Stomach (tissue), 9 donors: ENCODE data around the gene OGDH. TPM values are rescaled to one million over a fixed set of nuclear protein-coding genes. Genes with fewer than 3 reads are reported as not detected.

ENCODE experiments used
- DNase-seq, 2 donors: peaks; one replicate each; pipeline versions ENCODE4 v3.0.0 to v3.0.0-alpha.2; 2013 to 2019
- H3K27ac ChIP-seq, 5 donors: fragments of 200-600 bp in 4 of 5; sonication (generic) in 4 of 5; one replicate each; pipeline ENCODE4 v1.5.1; 2013 to 2019; ENCODE audit warnings: mild to moderate bottlenecking in 1 of 5, moderate library complexity in 1 of 5
- H3K27me3 ChIP-seq, 3 donors: fragments of 200-600 bp; sonication (generic); one replicate each; pipeline ENCODE4 v1.5.1; 2017 to 2019; ENCODE audit warnings: mixed run types in 1 of 3
- H3K36me3 ChIP-seq, 4 donors: fragments of 200-600 bp; sonication (generic); 1 replicate in 3 of 4; 2 replicates in 1 of 4; pipeline ENCODE4 v1.5.1; 2016 to 2019
- H3K4me1 ChIP-seq, 4 donors: fragments of 200-600 bp; sonication (generic); one replicate each; pipeline ENCODE4 v1.5.1; 2016 to 2019
- H3K4me3 ChIP-seq, 4 donors: fragments of 200-600 bp; sonication (generic) in 3 of 4; one replicate each; pipeline ENCODE4 v1.5.1; 2016 to 2019; ENCODE audit warnings: mild to moderate bottlenecking in 1 of 4
- H3K9me3 ChIP-seq, 4 donors: fragments of 200-600 bp; sonication (generic); one replicate each; pipeline ENCODE4 v1.5.1; 2016 to 2019
- EP300 ChIP-seq: sonication (generic); formaldehyde crosslinking; IDR thresholded peaks from one replicate; pipeline ENCODE4 v1.6.1; 2017; ENCODE audit warnings: antibody characterized with exemption
- POLR2A ChIP-seq, 4 donors: fragments of 450-650 bp; IDR thresholded peaks; one replicate each; pipeline ENCODE4 v1.6.1; 2016; ENCODE audit warnings: antibody characterized with exemption in 4 of 4, control low read depth in 2 of 4, mild to moderate bottlenecking in 1 of 4, moderate library complexity in 1 of 4
- POLR2AphosphoS5 ChIP-seq, 3 donors: sonication (generic); formaldehyde crosslinking; IDR thresholded peaks; one replicate each; pipeline ENCODE4 v1.6.1; 2016; ENCODE audit warnings: antibody characterized with exemption in 3 of 3
- WGBS, 5 donors: extraction: QIAGEN DNeasy Blood & Tissue Kit in 3 of 5; methylation state at CpG; one replicate each; pipeline versions ENCODE4 v1.1.5 to v1.1.7; 2013 to 2018; 5-methylcytosine and 5-hydroxymethylcytosine counted together
- intact Hi-C: fragments of 100-400 bp; cut with DNase I; formaldehyde crosslinking; loops from one replicate; pipeline ENCODE4 v1.15.1; 2023; ENCODE audit warnings: low total_unique reads
- polyA plus RNA-seq, 3 donors: library from polyadenylated mRNA; stranded (reverse); fragments of 200-250 nt; gene quantifications; one replicate each; pipeline ENCODE4 v1.2.3, GENCODE V29; 2013
- total RNA-seq, 5 donors: library from RNA; depleted of rRNA; stranded (reverse); fragments of >200 nt; gene quantifications; one replicate each; pipeline versions ENCODE4 v1.1.0 to v1.2.3, GENCODE V29; 2014 to 2016
- TF ChIP-seq, protein P1 (sequence below), 7 experiments: fragments of 450-650 bp in 4 of 7; fragments of 200-600 bp in 3 of 7; sonication (generic) in 3 of 7; IDR thresholded peaks; one replicate each; pipeline ENCODE4 v1.5.1; 2016 to 2019; ENCODE audit warnings: antibody characterized with exemption in 7 of 7, control low read depth in 2 of 7, mild to moderate bottlenecking in 1 of 7
- donor health status: healthy with polysubstance abuse.
- donor health status: Bipolar disorder and iron deficiency.
- donor health status: healthy.

The OGDH gene
- total and polyA plus RNA-seq, 8 donors = 19.8 to 92.0 (median 31.3) TPM

DNA sequence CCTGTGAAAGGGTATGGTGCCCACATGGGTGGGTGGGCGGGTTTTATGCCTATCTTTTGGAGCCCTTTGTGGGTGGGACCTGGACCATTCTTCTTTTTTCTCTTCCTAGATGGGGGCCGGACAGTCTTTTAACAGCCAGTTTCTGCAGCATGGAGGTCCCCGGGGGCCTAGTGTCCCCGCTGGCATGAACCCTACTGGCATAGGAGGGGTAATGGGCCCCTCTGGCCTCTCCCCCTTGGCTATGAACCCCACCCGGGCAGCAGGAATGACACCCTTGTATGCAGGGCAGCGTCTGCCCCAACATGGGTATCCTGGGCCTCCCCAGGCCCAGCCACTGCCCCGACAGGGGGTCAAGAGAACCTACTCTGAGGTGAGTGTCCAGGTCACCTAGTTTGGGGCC is 151.3 kb downstream of the OGDH start:
- no peak for DNase-seq
- no peak for TF ChIP-seq POLR2AphosphoS5 (IDR thresholded peaks at IDR 0.05)
- TF ChIP-seq, protein P1, sequence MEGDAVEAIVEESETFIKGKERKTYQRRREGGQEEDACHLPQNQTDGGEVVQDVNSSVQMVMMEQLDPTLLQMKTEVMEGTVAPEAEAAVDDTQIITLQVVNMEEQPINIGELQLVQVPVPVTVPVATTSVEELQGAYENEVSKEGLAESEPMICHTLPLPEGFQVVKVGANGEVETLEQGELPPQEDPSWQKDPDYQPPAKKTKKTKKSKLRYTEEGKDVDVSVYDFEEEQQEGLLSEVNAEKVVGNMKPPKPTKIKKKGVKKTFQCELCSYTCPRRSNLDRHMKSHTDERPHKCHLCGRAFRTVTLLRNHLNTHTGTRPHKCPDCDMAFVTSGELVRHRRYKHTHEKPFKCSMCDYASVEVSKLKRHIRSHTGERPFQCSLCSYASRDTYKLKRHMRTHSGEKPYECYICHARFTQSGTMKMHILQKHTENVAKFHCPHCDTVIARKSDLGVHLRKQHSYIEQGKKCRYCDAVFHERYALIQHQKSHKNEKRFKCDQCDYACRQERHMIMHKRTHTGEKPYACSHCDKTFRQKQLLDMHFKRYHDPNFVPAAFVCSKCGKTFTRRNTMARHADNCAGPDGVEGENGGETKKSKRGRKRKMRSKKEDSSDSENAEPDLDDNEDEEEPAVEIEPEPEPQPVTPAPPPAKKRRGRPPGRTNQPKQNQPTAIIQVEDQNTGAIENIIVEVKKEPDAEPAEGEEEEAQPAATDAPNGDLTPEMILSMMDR (IDR thresholded peaks at IDR 0.05) = no peak
- TF ChIP-seq POLR2A (IDR thresholded peaks at IDR 0.05) = no peak
- TF ChIP-seq EP300 = no peak
- H3K36me3 ChIP-seq = peaks cover 48 to 64% (median 63%) of the 10 kb centered on the region in 4 donors
- no peak overlapping the region for H3K27ac ChIP-seq
- H3K4me3 ChIP-seq = no peak overlapping the region
- H3K27me3 ChIP-seq = no peaks in the 10 kb centered on the region
- no peaks in the 10 kb centered on the region for H3K9me3 ChIP-seq
- intact Hi-C loops = no loop called here
- WGBS, 5 donors = 67 to 98% (median 89%) methylated on average over 5 to 7 of the region's 7 CpGs
- H3K4me1 ChIP-seq = peaks cover 29 to 60% (median 46%) of the 10 kb centered on the region in 4 donors

Other genes starting within 250 kb of the OGDH start
- gene NUDCD3, start 116.0 kb upstream of the OGDH start, total RNA-seq = 100 to 1,000 TPM in 1 of 5 donors, 10 to 100 TPM in 4; 20.4 to 147 (median 52.7) TPM
- gene NUDCD3, start 116.0 kb upstream of the OGDH start, polyA plus RNA-seq = 10 to 100 TPM; 12.9 to 20.2 (median 15.9) TPM
- 1 to 10 TPM in 3 of 5 donors, not detected in 2; 1.1 to 4.9 (median 1.6) TPM for gene NPC1L1, start 65.3 kb upstream of the OGDH start, total RNA-seq
- gene NPC1L1, start 65.3 kb upstream of the OGDH start, polyA plus RNA-seq = under 1 TPM in 2 of 3 donors, not detected in 1; 0.12 to 0.20 TPM
- 10 to 100 TPM; 35.6 to 95.1 (median 47.4) TPM for gene DDX56, start 32.7 kb upstream of the OGDH start, total RNA-seq
- gene DDX56, start 32.7 kb upstream of the OGDH start, polyA plus RNA-seq = 10 to 100 TPM; 40.9 to 98.7 (median 63.7) TPM
- gene TMED4, start 24.4 kb upstream of the OGDH start, total RNA-seq = 100 to 1,000 TPM in 4 of 5 donors, 10 to 100 TPM in 1; 60.7 to 235 (median 111) TPM
- gene TMED4, start 24.4 kb upstream of the OGDH start, polyA plus RNA-seq = 10 to 100 TPM; 13.4 to 36.1 (median 24.5) TPM
- gene ZMIZ2, start 142.2 kb downstream of the OGDH start, total RNA-seq = 100 to 1,000 TPM in 1 of 5 donors, 10 to 100 TPM in 4; 14.5 to 108 (median 45.1) TPM
- gene ZMIZ2, start 142.2 kb downstream of the OGDH start, polyA plus RNA-seq = 10 to 100 TPM; 18.0 to 32.3 (median 26.8) TPM
- 1,000 to 10,000 TPM in 1 of 5 donors, 100 to 1,000 TPM in 4; 218 to 1,275 (median 564) TPM for gene PPIA, start 190.1 kb downstream of the OGDH start, total RNA-seq
- gene PPIA, start 190.1 kb downstream of the OGDH start, polyA plus RNA-seq = 1,000 to 10,000 TPM; 2,273 to 3,648 (median 2,820) TPM
- 100 to 1,000 TPM in 3 of 5 donors, 10 to 100 TPM in 2; 32.4 to 194 (median 139) TPM for gene H2AZ2, start 241.5 kb downstream of the OGDH start, total RNA-seq
- gene H2AZ2, start 241.5 kb downstream of the OGDH start, polyA plus RNA-seq = 100 to 1,000 TPM in 1 of 3 donors, 10 to 100 TPM in 2; 85.7 to 111 (median 98.0) TPM